Ascending aorta (tissue), 2 donors: ENCODE data around the gene ART3. TPM values are rescaled to one million over a fixed set of nuclear protein-coding genes. Genes with fewer than 3 reads are reported as not detected.

Source experiments
- DNase-seq, 2 donors: peaks; one replicate each; pipeline ENCODE4 v3.0.0-alpha.2; 2019; ENCODE audit warnings: low spot score in 2 of 2
- H3K27ac ChIP-seq, 2 donors: fragments of 200-600 bp; sonication (generic); one replicate each; pipeline ENCODE4 v1.5.1; 2016 to 2017; ENCODE audit warnings: mild to moderate bottlenecking in 1 of 2
- H3K27me3 ChIP-seq: fragments of 200-600 bp; sonication (generic); one replicate; pipeline ENCODE4 v1.5.1; 2017
- H3K36me3 ChIP-seq, 2 donors: fragments of 200-600 bp; sonication (generic); one replicate each; pipeline ENCODE4 v1.5.1; 2016
- H3K4me1 ChIP-seq, 2 donors: fragments of 200-600 bp; sonication (generic); one replicate each; pipeline ENCODE4 v1.5.1; 2016 to 2017; ENCODE audit warnings: mild to moderate bottlenecking in 1 of 2
- H3K4me3 ChIP-seq, 2 donors: fragments of 200-600 bp; sonication (generic); one replicate each; pipeline ENCODE4 v1.5.1; 2016 to 2017; ENCODE audit warnings: mild to moderate bottlenecking in 1 of 2
- H3K9me3 ChIP-seq, 2 donors: fragments of 200-600 bp; sonication (generic); one replicate each; pipeline ENCODE4 v1.5.1; 2016
- CTCF ChIP-seq, 3 experiments: fragments of 200-600 bp in 2 of 3; fragments of 450-650 bp in 1 of 3; sonication (generic) in 2 of 3; IDR thresholded peaks; one replicate each; pipeline ENCODE4 v1.5.1; 2016 to 2019; ENCODE audit warnings: antibody characterized with exemption in 3 of 3, mild to moderate bottlenecking in 1 of 3, moderate library complexity in 1 of 3
- intact Hi-C: fragments of 100-400 bp; cut with DNase I; formaldehyde crosslinking; loops from one replicate; pipeline ENCODE4 v1.15.1; 2023
- total RNA-seq: library from RNA; depleted of rRNA; stranded (reverse); fragments of >200 nt; gene quantifications from one replicate; pipeline ENCODE4 v1.1.0, GENCODE V29; 2016

Gene ART3
- total RNA-seq, 1 donor from 2014 or later: not detected

- H3K9me3 ChIP-seq: no peaks in the 10 kb centered on the region
- H3K27me3 ChIP-seq: no peaks in the 10 kb centered on the region
- intact Hi-C loops: no loop called here
- DNase-seq: no peak
- H3K27ac ChIP-seq: no peak overlapping the region
- no peak overlapping the region for H3K4me3 ChIP-seq
- H3K4me1 ChIP-seq: no peaks in the 10 kb centered on the region
- TF ChIP-seq CTCF (IDR thresholded peaks at IDR 0.05): no peak
- H3K36me3 ChIP-seq: no peaks in the 10 kb centered on the region
Measured at GRCh38 chr4:76058888-76059426, 15.6 kb upstream of the ART3 start.

GRCh38 chr4:76059750-76060149 lies 14.8 kb upstream of the ART3 start:
- H3K27ac ChIP-seq: no peak overlapping the region
- TF ChIP-seq CTCF (IDR thresholded peaks at IDR 0.05): no peak
- H3K36me3 ChIP-seq: no peaks in the 10 kb centered on the region
- H3K4me1 ChIP-seq: no peaks in the 10 kb centered on the region
- no peak overlapping the region for H3K4me3 ChIP-seq
- no peaks in the 10 kb centered on the region for H3K27me3 ChIP-seq
- no peaks in the 10 kb centered on the region for H3K9me3 ChIP-seq
- intact Hi-C loops: no loop called here
- DNase-seq: no peak

- Histone ChIP-seq H3K27me3 (no peaks in the 10 kb centered on the region), H3K9me3 (no peaks in the 10 kb centered on the region), H3K4me1 (no peaks in the 10 kb centered on the region), H3K36me3 (no peaks in the 10 kb centered on the region), H3K27ac (no peak overlapping the region), H3K4me3 (no peak overlapping the region)
- intact Hi-C loops: no loop called here
- no peak for DNase-seq
- no peak for TF ChIP-seq CTCF (IDR thresholded peaks at IDR 0.05)
Measured at GRCh38 chr4:76060506-76060905, 14.0 kb upstream of the ART3 start.

- Histone ChIP-seq H3K4me1 (no peaks in the 10 kb centered on the region), H3K27ac (no peak overlapping the region), H3K4me3 (no peak overlapping the region), H3K27me3 (no peaks in the 10 kb centered on the region), H3K9me3 (no peaks in the 10 kb centered on the region), H3K36me3 (no peaks in the 10 kb centered on the region)
- TF ChIP-seq CTCF (IDR thresholded peaks at IDR 0.05): no peak
- intact Hi-C loops: no loop called here
- DNase-seq: no peak
Measured at GRCh38 chr4:76061421-76061820, 13.1 kb upstream of the ART3 start.

- Histone ChIP-seq H3K27me3 (no peaks in the 10 kb centered on the region), H3K36me3 (no peaks in the 10 kb centered on the region), H3K9me3 (no peaks in the 10 kb centered on the region), H3K4me3 (no peak overlapping the region), H3K27ac (no peak overlapping the region), H3K4me1 (no peaks in the 10 kb centered on the region)
- DNase-seq: no peak
- intact Hi-C loops: no loop called here
- TF ChIP-seq CTCF (IDR thresholded peaks at IDR 0.05): no peak
Measured at GRCh38 chr4:76061982-76062381, 12.5 kb upstream of the ART3 start.

GRCh38 chr4:76066546-76066945 lies 8.0 kb upstream of the ART3 start:
- H3K4me1 ChIP-seq: no peaks in the 10 kb centered on the region
- no peak for DNase-seq
- intact Hi-C loops: loop anchor here (2.0 kb wide), 1 partner anchor 76 kb away; the partner anchor contains the start of gene SDAD1
- H3K4me3 ChIP-seq: no peak overlapping the region
- H3K36me3 ChIP-seq: no peaks in the 10 kb centered on the region
- TF ChIP-seq CTCF (IDR thresholded peaks at IDR 0.05): no peak
- no peaks in the 10 kb centered on the region for H3K9me3 ChIP-seq
- H3K27ac ChIP-seq: no peak overlapping the region
- no peaks in the 10 kb centered on the region for H3K27me3 ChIP-seq
